Endothelial cell (in vitro differentiated cells): Measurements from ENCODE around the gene SPRR4. TPM values are rescaled to one million over a fixed set of nuclear protein-coding genes. Genes with fewer than 3 reads are reported as not detected.

Source experiments
- DNase-seq: peaks from one replicate; pipeline ENCODE4 v3.0.0; 2021; ENCODE audit warnings: low spot score
- H3K27ac Mint-ChIP-seq: one replicate; pipeline ENCODE4 v1.8.0; 2021; ENCODE audit warnings: mixed read lengths, inconsistent platforms; ENCODE audit not compliant: unreplicated experiment
- H3K27me3 Mint-ChIP-seq: one replicate; pipeline ENCODE4 v1.8.0; 2021; ENCODE audit warnings: mild to moderate bottlenecking, moderate library complexity, mixed read lengths, inconsistent platforms; ENCODE audit not compliant: unreplicated experiment
- H3K36me3 Mint-ChIP-seq: one replicate; pipeline ENCODE4 v1.8.0; 2021; ENCODE audit warnings: mild to moderate bottlenecking, low read depth, mixed read lengths, inconsistent platforms; ENCODE audit not compliant: unreplicated experiment
- H3K4me1 Mint-ChIP-seq: one replicate; pipeline ENCODE4 v1.8.0; 2021; ENCODE audit warnings: mild to moderate bottlenecking, mixed read lengths, inconsistent platforms; ENCODE audit not compliant: unreplicated experiment
- H3K4me3 Mint-ChIP-seq: one replicate; pipeline ENCODE4 v1.8.0; 2021; ENCODE audit warnings: mild to moderate bottlenecking, mixed read lengths, inconsistent platforms; ENCODE audit not compliant: unreplicated experiment
- H3K9me3 Mint-ChIP-seq: one replicate; pipeline ENCODE4 v1.8.0; 2021; ENCODE audit warnings: mixed read lengths, inconsistent platforms; ENCODE audit not compliant: unreplicated experiment
- total RNA-seq: library from RNA; stranded (reverse); fragmentation: NEBNext Ultra II Directional; extraction: Animal tissue kit (Norgen Biotek cat#: 25700); gene quantifications from one replicate; pipeline ENCODE4 v1.2.1, GENCODE V29; 2021; ENCODE audit not compliant: unreplicated experiment
- TF ChIP-seq, protein P1 (sequence below): fragments of 200-600 bp; sonication (generic); IDR thresholded peaks from one replicate; pipeline ENCODE4 v1.5.0; 2021; ENCODE audit warnings: antibody characterized with exemption; ENCODE audit not compliant: unreplicated experiment

The SPRR4 gene
- total RNA-seq, 1 donor from 2014 or later, result not detected

DNA sequence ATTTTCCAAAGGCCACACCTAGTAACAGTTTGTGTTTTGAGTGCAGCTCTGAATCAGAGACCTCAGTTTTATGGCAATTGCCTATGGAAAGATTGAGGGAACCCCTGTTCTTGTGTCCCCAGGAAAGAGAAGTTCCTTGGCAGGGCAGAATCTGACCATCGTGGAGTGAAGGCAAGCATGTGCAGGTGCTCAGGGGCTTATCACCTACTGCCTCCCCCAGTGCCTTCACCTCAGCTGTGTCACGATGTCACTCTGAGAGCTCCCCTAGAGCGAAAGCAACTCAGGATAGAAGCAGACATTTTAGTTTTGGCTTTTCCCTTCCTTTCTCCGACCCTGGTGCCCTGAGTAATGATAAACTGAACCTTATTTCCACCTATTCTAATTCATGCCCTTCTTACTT, 11.6 kb downstream of the SPRR4 start:
- no peaks in the 10 kb centered on the region for H3K36me3 Mint-ChIP-seq
- TF ChIP-seq, protein P1, sequence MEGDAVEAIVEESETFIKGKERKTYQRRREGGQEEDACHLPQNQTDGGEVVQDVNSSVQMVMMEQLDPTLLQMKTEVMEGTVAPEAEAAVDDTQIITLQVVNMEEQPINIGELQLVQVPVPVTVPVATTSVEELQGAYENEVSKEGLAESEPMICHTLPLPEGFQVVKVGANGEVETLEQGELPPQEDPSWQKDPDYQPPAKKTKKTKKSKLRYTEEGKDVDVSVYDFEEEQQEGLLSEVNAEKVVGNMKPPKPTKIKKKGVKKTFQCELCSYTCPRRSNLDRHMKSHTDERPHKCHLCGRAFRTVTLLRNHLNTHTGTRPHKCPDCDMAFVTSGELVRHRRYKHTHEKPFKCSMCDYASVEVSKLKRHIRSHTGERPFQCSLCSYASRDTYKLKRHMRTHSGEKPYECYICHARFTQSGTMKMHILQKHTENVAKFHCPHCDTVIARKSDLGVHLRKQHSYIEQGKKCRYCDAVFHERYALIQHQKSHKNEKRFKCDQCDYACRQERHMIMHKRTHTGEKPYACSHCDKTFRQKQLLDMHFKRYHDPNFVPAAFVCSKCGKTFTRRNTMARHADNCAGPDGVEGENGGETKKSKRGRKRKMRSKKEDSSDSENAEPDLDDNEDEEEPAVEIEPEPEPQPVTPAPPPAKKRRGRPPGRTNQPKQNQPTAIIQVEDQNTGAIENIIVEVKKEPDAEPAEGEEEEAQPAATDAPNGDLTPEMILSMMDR, result no peak
- no peak overlapping the region for H3K27ac Mint-ChIP-seq
- no peaks in the 10 kb centered on the region for H3K9me3 Mint-ChIP-seq
- H3K4me3 Mint-ChIP-seq, result no peak overlapping the region
- H3K4me1 Mint-ChIP-seq, result no peaks in the 10 kb centered on the region
- no peak for DNase-seq
- H3K27me3 Mint-ChIP-seq, result peaks cover 1% of the 10 kb centered on the region

DNA sequence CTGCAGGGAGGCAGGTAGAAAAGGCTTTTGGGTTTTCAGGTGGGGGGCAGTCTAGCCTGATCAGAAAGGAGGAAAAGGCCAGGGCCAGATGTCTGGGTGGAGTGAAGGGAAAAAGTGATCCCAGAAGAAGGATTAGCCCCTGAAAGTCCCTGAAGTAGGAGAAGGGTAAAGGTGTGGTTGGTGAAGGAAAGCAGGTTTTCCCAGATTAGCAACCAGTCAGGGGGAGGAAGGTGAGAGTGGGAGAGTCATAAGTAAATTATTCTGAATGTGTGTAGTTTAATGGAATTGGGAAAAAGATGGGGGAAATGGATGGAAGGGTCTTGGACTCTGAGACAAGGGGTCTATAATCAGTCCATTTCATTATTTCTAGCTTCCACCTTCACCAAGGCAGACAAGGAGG, 12.8 kb downstream of the SPRR4 start:
- H3K9me3 Mint-ChIP-seq, result no peaks in the 10 kb centered on the region
- H3K4me1 Mint-ChIP-seq, result no peaks in the 10 kb centered on the region
- no peak overlapping the region for H3K4me3 Mint-ChIP-seq
- H3K27ac Mint-ChIP-seq, result no peak overlapping the region
- DNase-seq, result no peak
- H3K27me3 Mint-ChIP-seq, result peaks cover 1% of the 10 kb centered on the region
- TF ChIP-seq, protein P1, result no peak
- no peaks in the 10 kb centered on the region for H3K36me3 Mint-ChIP-seq

DNA sequence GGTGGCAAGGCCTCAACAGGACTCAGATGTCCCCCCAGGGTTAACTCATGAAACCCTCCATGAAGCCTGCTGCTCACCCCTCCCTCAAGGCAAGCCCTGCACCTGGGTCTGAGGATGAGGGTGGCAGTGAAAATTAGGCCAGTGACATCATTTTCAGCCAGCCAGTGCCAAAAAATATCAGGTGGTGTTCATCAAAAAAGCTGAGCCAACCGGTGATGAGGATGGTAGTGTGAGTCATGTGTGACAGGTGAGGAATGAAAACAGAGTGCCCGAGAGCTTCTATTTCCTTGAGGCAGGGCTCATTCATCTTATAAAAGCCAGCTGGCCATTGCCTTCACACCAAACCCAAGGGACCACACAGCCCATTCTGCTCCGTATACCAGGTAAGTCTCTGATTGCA, 13.3 kb downstream of the SPRR4 start, which contains the start of gene SPRR1A:
Gene SPRR1A (plus strand): TSS at position 339 of the 400 bp plus-strand sequence. CDS start 1,150 bp downstream, outside the sequence.
- H3K27me3 Mint-ChIP-seq, result peaks cover 1% of the 10 kb centered on the region

DNA sequence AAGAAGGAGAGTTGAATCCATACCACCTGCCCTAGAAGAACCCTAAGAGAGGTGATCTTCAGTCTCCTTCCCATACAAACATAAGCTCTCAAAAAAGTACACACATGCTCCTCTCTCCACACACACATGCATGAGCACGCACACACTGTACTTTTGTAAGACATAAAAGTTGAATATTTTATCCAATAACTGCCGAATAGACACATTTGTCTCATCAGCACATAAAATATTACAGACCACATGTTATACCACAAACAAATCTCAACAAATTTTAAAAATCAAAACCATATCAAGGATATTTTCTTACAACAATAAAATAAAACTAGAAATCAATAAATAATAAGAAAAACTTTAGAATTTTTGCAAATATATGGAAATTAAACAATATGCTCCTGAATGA, 16.1 kb downstream of the SPRR4 start:
- peaks cover 1% of the 10 kb centered on the region for H3K27me3 Mint-ChIP-seq
- no peaks in the 10 kb centered on the region for H3K4me1 Mint-ChIP-seq
- no peak for DNase-seq

More for the DNA sequence above, 13.3 kb downstream of the SPRR4 start, which contains the start of gene SPRR1A:
- no peak for DNase-seq
- no peak within 1 kb of the TSS for H3K4me3 Mint-ChIP-seq
- H3K36me3 Mint-ChIP-seq, result no peaks in the 10 kb centered on the region
- H3K27ac Mint-ChIP-seq, result no peak within 1 kb of the TSS
- H3K4me1 Mint-ChIP-seq, result no peaks in the 10 kb centered on the region
- H3K9me3 Mint-ChIP-seq, result no peaks in the 10 kb centered on the region
- TF ChIP-seq, protein P1, result no peak

DNA sequence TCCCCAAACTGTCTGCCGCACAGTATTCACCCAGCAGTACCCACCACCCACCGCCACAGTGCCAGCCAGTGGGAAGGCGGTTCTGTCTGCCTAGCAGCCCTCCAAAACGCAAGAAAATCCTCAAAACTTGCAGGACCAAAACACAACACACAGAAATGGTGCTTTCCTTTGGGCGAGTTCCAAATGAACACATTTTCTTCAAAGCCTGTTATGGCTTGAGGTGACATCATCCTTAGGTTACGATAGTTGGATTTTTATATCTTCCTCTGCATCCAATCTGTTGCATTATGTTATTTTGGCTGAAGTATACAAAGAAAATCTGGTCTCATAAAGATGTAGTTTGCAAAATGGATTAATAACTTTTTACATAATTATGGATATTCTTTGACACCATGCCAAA, 22.7 kb downstream of the SPRR4 start:
- TF ChIP-seq, protein P1, result no peak
- Mint-ChIP-seq H3K4me3 (no peak overlapping the region), H3K36me3 (no peaks in the 10 kb centered on the region), H3K27ac (no peak overlapping the region), H3K9me3 (no peaks in the 10 kb centered on the region), H3K4me1 (peaks cover 14% of the 10 kb centered on the region), H3K27me3 (no peaks in the 10 kb centered on the region)
- DNase-seq, result no peak

More for the DNA sequence above, 16.1 kb downstream of the SPRR4 start:
- Mint-ChIP-seq H3K36me3 (no peaks in the 10 kb centered on the region), H3K27ac (no peak overlapping the region), H3K4me3 (no peak overlapping the region), H3K9me3 (no peaks in the 10 kb centered on the region)
- TF ChIP-seq, protein P1, result no peak
